Uterus (tissue), 2 donors: ENCODE results near the gene CRABP2.

Source experiments
- POLR2A ChIP-seq, 2 donors: fragments of 450-650 bp; IDR thresholded peaks; one replicate each; pipeline ENCODE4 v1.6.1; 2016; ENCODE audit warnings: antibody characterized with exemption in 2 of 2, mild to moderate bottlenecking in 1 of 2, moderate library complexity in 1 of 2
- TF ChIP-seq, protein P1 (sequence below), 4 experiments: fragments of 200-600 bp in 2 of 4; fragments of 450-650 bp in 2 of 4; sonication (generic) in 2 of 4; IDR thresholded peaks; one replicate each; pipeline ENCODE4 v1.5.1; 2016 to 2019; ENCODE audit warnings: antibody characterized with exemption in 4 of 4, mild to moderate bottlenecking in 2 of 4, moderate library complexity in 1 of 4

DNA sequence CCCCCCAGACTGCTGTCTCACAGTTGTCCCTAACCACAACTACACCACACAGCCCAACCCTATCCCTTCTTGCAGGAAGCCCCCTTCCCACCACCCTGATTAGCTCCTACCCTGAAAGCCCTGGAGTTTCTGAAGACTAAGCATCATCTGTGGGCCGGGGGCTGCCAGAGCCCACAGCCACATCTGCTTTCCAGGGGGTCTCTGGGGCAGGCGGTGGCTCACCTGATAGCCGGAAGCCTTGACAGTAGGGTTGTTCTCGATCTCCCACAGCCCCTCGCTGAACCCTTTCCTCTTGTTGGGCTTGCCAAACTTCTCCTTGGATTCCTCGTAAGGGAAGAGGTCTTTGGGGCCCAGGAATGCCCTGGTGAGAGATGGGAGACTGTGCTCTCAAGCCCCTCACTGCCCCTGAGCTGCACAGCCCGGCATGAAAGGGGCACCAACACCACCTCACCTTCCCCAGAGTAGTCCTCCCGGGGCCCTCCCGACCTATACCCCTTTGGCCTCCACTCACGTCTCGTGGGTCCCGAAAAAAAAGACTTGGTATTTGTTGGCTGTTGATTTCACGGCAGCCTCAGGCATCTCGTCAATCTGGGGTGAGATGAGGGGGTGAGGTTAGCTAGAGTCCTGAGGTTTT, 39.5 kb upstream of the CRABP2 start:
- TF ChIP-seq, protein P1, sequence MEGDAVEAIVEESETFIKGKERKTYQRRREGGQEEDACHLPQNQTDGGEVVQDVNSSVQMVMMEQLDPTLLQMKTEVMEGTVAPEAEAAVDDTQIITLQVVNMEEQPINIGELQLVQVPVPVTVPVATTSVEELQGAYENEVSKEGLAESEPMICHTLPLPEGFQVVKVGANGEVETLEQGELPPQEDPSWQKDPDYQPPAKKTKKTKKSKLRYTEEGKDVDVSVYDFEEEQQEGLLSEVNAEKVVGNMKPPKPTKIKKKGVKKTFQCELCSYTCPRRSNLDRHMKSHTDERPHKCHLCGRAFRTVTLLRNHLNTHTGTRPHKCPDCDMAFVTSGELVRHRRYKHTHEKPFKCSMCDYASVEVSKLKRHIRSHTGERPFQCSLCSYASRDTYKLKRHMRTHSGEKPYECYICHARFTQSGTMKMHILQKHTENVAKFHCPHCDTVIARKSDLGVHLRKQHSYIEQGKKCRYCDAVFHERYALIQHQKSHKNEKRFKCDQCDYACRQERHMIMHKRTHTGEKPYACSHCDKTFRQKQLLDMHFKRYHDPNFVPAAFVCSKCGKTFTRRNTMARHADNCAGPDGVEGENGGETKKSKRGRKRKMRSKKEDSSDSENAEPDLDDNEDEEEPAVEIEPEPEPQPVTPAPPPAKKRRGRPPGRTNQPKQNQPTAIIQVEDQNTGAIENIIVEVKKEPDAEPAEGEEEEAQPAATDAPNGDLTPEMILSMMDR (IDR thresholded peaks at IDR 0.05) = no peak
- TF ChIP-seq POLR2A (IDR thresholded peaks at IDR 0.05) = no peak
